Mesenchymal stem cell (in vitro differentiated cells and primary cell): ENCODE data around the gene FAM151B.

Source experiments
- DNase-seq: peaks from one replicate; pipeline ENCODE4 v3.0.0-alpha.2; 2013
- H2AFZ ChIP-seq: one replicate; pipeline ENCODE4 v1.6.1; 2013; ENCODE audit warnings: low read depth, mild to moderate bottlenecking, control low read depth, inconsistent platforms, low read length, moderate library complexity
- H2AK5ac ChIP-seq: 2 replicates; pipeline ENCODE4 v1.6.1; 2013; ENCODE audit warnings: low read length, moderate library complexity, mild to moderate bottlenecking, inconsistent platforms; ENCODE audit not compliant: severe bottlenecking
- H2BK120ac ChIP-seq: one replicate; pipeline ENCODE4 v1.6.1; 2013; ENCODE audit warnings: low read depth, mild to moderate bottlenecking, inconsistent platforms, low read length, moderate library complexity
- H2BK12ac ChIP-seq, 2 experiments: one replicate each; pipeline ENCODE4 v1.6.1; 2013; ENCODE audit warnings: inconsistent platforms in 2 of 2, low read length in 2 of 2, mild to moderate bottlenecking in 2 of 2, moderate library complexity in 2 of 2, control low read depth in 1 of 2
- H2BK15ac ChIP-seq: one replicate; pipeline ENCODE4 v1.6.1; 2013; ENCODE audit warnings: mild to moderate bottlenecking, low read depth, inconsistent platforms; ENCODE audit not compliant: poor library complexity, severe bottlenecking
- H2BK5ac ChIP-seq: 2 replicates; pipeline ENCODE4 v1.6.1; 2013; ENCODE audit warnings: low read depth, mild to moderate bottlenecking, low read length, control low read depth, inconsistent platforms; ENCODE audit not compliant: poor library complexity, severe bottlenecking
- H3K14ac ChIP-seq, 2 experiments: one replicate each; pipeline ENCODE4 v1.6.1; 2013; ENCODE audit warnings: inconsistent platforms in 2 of 2, low read length in 2 of 2, control low read depth in 1 of 2, mild to moderate bottlenecking in 1 of 2, moderate library complexity in 1 of 2
- H3K18ac ChIP-seq, 2 experiments: one replicate each; pipeline ENCODE4 v1.6.1; 2013; ENCODE audit warnings: inconsistent platforms in 2 of 2, low read length in 2 of 2, control low read depth in 1 of 2, low read depth in 1 of 2, mild to moderate bottlenecking in 1 of 2
- H3K23ac ChIP-seq, 2 experiments: one replicate each; pipeline ENCODE4 v1.6.1; 2013; ENCODE audit warnings: inconsistent platforms in 2 of 2, low read length in 2 of 2, mild to moderate bottlenecking in 2 of 2, moderate library complexity in 2 of 2, control low read depth in 1 of 2
- H3K27ac ChIP-seq: 2 replicates; pipeline ENCODE4 v1.5.1; 2013; ENCODE audit warnings: mild to moderate bottlenecking, moderate library complexity, low read length, control low read depth, inconsistent platforms; ENCODE audit not compliant: poor library complexity, severe bottlenecking
- H3K27me3 ChIP-seq, 2 experiments: 2 replicates each; pipeline versions ENCODE4 v1.6.1 to v1.7.0; 2013; ENCODE audit warnings: low read length in 2 of 2, mild to moderate bottlenecking in 2 of 2, moderate library complexity in 2 of 2, control low read depth in 1 of 2, inconsistent platforms in 1 of 2; ENCODE audit not compliant: control insufficient read depth in 1 of 2, insufficient read depth in 1 of 2
- H3K36me3 ChIP-seq, 2 experiments: 2 replicates each; pipeline versions ENCODE4 v1.6.1 to v1.7.0; 2013; ENCODE audit warnings: low read length in 2 of 2, control low read depth in 1 of 2, inconsistent platforms in 1 of 2, low read depth in 1 of 2, mild to moderate bottlenecking in 1 of 2; ENCODE audit not compliant: insufficient read depth in 2 of 2, control insufficient read depth in 1 of 2
- H3K4ac ChIP-seq, 2 experiments: one replicate each; pipeline ENCODE4 v1.6.1; 2013; ENCODE audit warnings: inconsistent platforms in 2 of 2, low read length in 2 of 2, mild to moderate bottlenecking in 2 of 2, moderate library complexity in 2 of 2, control low read depth in 1 of 2, low read depth in 1 of 2
- H3K4me1 ChIP-seq: 2 replicates; pipeline ENCODE4 v1.6.1; 2013; ENCODE audit warnings: low read depth, low read length, control low read depth; ENCODE audit not compliant: control insufficient read depth, insufficient read depth
- H3K4me2 ChIP-seq: 2 replicates; pipeline ENCODE4 v1.6.1; 2013; ENCODE audit warnings: low read length, mild to moderate bottlenecking, inconsistent platforms; ENCODE audit not compliant: poor library complexity, severe bottlenecking
- H3K4me3 ChIP-seq, 2 experiments: 2 replicates each; pipeline versions ENCODE4 v1.5.1 to v1.7.0; 2013; ENCODE audit warnings: low read length in 2 of 2, mild to moderate bottlenecking in 2 of 2, control low read depth in 1 of 2, low read depth in 1 of 2; ENCODE audit not compliant: insufficient read depth in 1 of 2
- H3K79me1 ChIP-seq: replicated peaks from 2 replicates; pipeline ENCODE4 v1.6.1; 2013; ENCODE audit warnings: mild to moderate bottlenecking, control low read depth, low read length, inconsistent platforms; ENCODE audit not compliant: poor library complexity, severe bottlenecking
- H3K9ac ChIP-seq: 2 replicates; pipeline ENCODE4 v1.7.0; 2013; ENCODE audit warnings: mild to moderate bottlenecking, low read length, moderate library complexity
- H3K9me3 ChIP-seq: 2 replicates; pipeline ENCODE4 v1.7.0; 2013; ENCODE audit warnings: mild to moderate bottlenecking, low read length; ENCODE audit not compliant: control insufficient read depth
- H4K8ac ChIP-seq: one replicate; pipeline ENCODE4 v1.6.1; 2013; ENCODE audit warnings: inconsistent platforms, mild to moderate bottlenecking, low read length, moderate library complexity
- H4K91ac ChIP-seq: one replicate; pipeline ENCODE4 v1.6.1; 2013; ENCODE audit warnings: mild to moderate bottlenecking, low read length, inconsistent platforms
- WGBS: methylation state at CpG from one replicate; pipeline ENCODE4 v1.1.7; 2013; ENCODE audit warnings: mixed read lengths; 5-methylcytosine and 5-hydroxymethylcytosine counted together

FAM151B gene

GRCh38 chr5:80453366-80453765, 34.5 kb upstream of the FAM151B start:
- Histone ChIP-seq H3K9ac (no peak overlapping the region), H3K9me3 (no peaks in the 10 kb centered on the region), H2BK5ac (no peak overlapping the region), H2BK12ac (no peak overlapping the region), H3K36me3 (peaks cover 3 to 80% of the 10 kb centered on the region in 2 experiments), H2BK15ac (no peak overlapping the region), H3K14ac (no peak overlapping the region), H3K79me1 (peaks cover 2% of the 10 kb centered on the region), H3K27ac (no peak overlapping the region), H3K4ac (no peak overlapping the region), H2AFZ (no peak overlapping the region), H3K4me2 (no peak overlapping the region), H3K18ac (no peak overlapping the region), H4K8ac (no peak overlapping the region), H2BK120ac (no peak overlapping the region), H4K91ac (no peak overlapping the region), H3K4me1 (no peaks in the 10 kb centered on the region), H3K27me3 (no peaks in the 10 kb centered on the region), H3K23ac (no peak overlapping the region), H3K4me3 (no peak overlapping the region), H2AK5ac (no peak overlapping the region)
- 96% methylated on average over 2 of the region's 2 CpGs for WGBS
- DNase-seq = no peak

GRCh38 chr5:80463269-80463668, 24.6 kb upstream of the FAM151B start:
- H3K9ac ChIP-seq = no peak overlapping the region
- H3K18ac ChIP-seq = no peak overlapping the region
- H4K8ac ChIP-seq = no peak overlapping the region
- no peaks in the 10 kb centered on the region for H3K79me1 ChIP-seq
- WGBS = 96% methylated on average over 3 of the region's 4 CpGs
- no peak overlapping the region for H3K4me3 ChIP-seq
- H2BK120ac ChIP-seq = no peak overlapping the region
- H3K27ac ChIP-seq = no peak overlapping the region
- H3K4me1 ChIP-seq = no peaks in the 10 kb centered on the region
- H2BK5ac ChIP-seq = no peak overlapping the region
- no peak overlapping the region for H2AK5ac ChIP-seq
- peaks cover 4% of the 10 kb centered on the region for H3K9me3 ChIP-seq
- no peak overlapping the region for H3K4ac ChIP-seq
- no peak overlapping the region for H2AFZ ChIP-seq
- H3K27me3 ChIP-seq = no peaks in the 10 kb centered on the region
- no peak overlapping the region for H3K4me2 ChIP-seq
- H3K14ac ChIP-seq = no peak overlapping the region
- H2BK15ac ChIP-seq = no peak overlapping the region
- H4K91ac ChIP-seq = no peak overlapping the region
- no peak for DNase-seq
- H3K23ac ChIP-seq = no peak overlapping the region
- peaks cover 17 to 81% of the 10 kb centered on the region in 2 experiments for H3K36me3 ChIP-seq
- H2BK12ac ChIP-seq = no peak overlapping the region

- H3K36me3 ChIP-seq = peaks cover 23 to 75% of the 10 kb centered on the region in 2 experiments
- no peak overlapping the region for H4K8ac ChIP-seq
- H3K27ac ChIP-seq = peak overlapping the region; percentile 3
- H2BK15ac ChIP-seq = no peak overlapping the region
- H3K9ac ChIP-seq = no peak overlapping the region
- H3K9me3 ChIP-seq = peaks cover 15% of the 10 kb centered on the region
- H3K4me2 ChIP-seq = no peak overlapping the region
- no peak overlapping the region for H2AK5ac ChIP-seq
- no peak overlapping the region for H4K91ac ChIP-seq
- H2BK12ac ChIP-seq = no peak overlapping the region
- DNase-seq = peak; percentile 47
- H3K18ac ChIP-seq = no peak overlapping the region
- H3K4ac ChIP-seq = no peak overlapping the region
- no peaks in the 10 kb centered on the region for H3K4me1 ChIP-seq
- H3K79me1 ChIP-seq = peaks cover 4% of the 10 kb centered on the region
- no peak overlapping the region for H3K14ac ChIP-seq
- 90% methylated on average over 2 of the region's 4 CpGs for WGBS
- H2BK120ac ChIP-seq = no peak overlapping the region
- no peaks in the 10 kb centered on the region for H3K27me3 ChIP-seq
- H2AFZ ChIP-seq = no peak overlapping the region
- no peak overlapping the region for H2BK5ac ChIP-seq
- H3K4me3 ChIP-seq = no peak overlapping the region
- no peak overlapping the region for H3K23ac ChIP-seq
Observed at GRCh38 chr5:80466669-80467485, 21.0 kb upstream of the FAM151B start.

GRCh38 chr5:80468131-80468530, 19.8 kb upstream of the FAM151B start:
- Histone ChIP-seq H3K9me3 (peaks cover 13% of the 10 kb centered on the region), H3K23ac (no peak overlapping the region), H3K4me3 (no peak overlapping the region), H3K4ac (no peak overlapping the region), H4K8ac (no peak overlapping the region), H3K27me3 (no peaks in the 10 kb centered on the region), H2BK5ac (no peak overlapping the region), H3K4me2 (no peak overlapping the region), H3K36me3 (peaks cover 13 to 66% of the 10 kb centered on the region in 2 experiments), H3K14ac (no peak overlapping the region), H2BK120ac (no peak overlapping the region), H2AK5ac (no peak overlapping the region), H4K91ac (no peak overlapping the region), H3K79me1 (peaks cover 7% of the 10 kb centered on the region), H3K27ac (no peak overlapping the region), H2BK12ac (no peak overlapping the region), H3K9ac (no peak overlapping the region), H3K4me1 (no peaks in the 10 kb centered on the region), H2AFZ (no peak overlapping the region), H2BK15ac (no peak overlapping the region), H3K18ac (no peak overlapping the region)
- no CpG with 5 or more reads among the region's 1 CpG for WGBS
- no peak for DNase-seq
